Activated T-cell treated with anti-CD3 and anti-CD28 coated beads for 4 hours (primary cell): ENCODE measurements around the gene UBE2L5.
A peak's percentile ranks its signal among the peaks of the same experiment; 100 is the strongest.

ENCODE experiments used
- DNase-seq: peaks from one replicate; pipeline ENCODE4 v3.0.0-alpha.2; 2020

UBE2L5 gene

DNA sequence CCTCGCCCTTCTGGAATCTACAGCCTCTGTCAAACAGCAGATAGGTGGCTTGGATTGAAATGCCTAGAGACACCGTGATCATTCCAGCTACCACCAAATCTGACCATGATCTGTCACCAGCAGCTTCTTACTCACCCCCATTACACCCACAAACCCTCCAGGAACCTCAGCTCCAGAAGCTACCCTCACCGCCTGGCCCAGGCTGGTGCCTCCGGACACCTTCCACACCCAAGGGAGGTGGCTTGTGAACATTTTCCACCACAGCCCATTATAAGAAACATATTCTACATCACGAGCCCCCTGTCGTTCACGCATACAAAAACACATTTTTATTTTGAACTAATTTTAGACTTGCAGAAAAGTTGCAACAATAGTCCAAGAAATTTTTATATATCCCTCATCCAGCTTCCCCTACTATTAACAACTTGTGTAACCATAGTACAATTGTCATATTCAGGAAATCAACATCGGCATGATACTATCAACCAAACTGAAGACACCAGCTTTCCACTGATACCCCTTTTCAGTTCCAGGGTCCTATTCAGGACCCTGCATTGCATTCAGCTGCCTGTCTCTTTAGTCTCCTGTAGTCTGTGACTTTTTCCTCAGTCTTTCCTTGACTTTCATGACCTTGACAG lies 15.4 kb upstream of the UBE2L5 start:
- no peak for DNase-seq

DNA sequence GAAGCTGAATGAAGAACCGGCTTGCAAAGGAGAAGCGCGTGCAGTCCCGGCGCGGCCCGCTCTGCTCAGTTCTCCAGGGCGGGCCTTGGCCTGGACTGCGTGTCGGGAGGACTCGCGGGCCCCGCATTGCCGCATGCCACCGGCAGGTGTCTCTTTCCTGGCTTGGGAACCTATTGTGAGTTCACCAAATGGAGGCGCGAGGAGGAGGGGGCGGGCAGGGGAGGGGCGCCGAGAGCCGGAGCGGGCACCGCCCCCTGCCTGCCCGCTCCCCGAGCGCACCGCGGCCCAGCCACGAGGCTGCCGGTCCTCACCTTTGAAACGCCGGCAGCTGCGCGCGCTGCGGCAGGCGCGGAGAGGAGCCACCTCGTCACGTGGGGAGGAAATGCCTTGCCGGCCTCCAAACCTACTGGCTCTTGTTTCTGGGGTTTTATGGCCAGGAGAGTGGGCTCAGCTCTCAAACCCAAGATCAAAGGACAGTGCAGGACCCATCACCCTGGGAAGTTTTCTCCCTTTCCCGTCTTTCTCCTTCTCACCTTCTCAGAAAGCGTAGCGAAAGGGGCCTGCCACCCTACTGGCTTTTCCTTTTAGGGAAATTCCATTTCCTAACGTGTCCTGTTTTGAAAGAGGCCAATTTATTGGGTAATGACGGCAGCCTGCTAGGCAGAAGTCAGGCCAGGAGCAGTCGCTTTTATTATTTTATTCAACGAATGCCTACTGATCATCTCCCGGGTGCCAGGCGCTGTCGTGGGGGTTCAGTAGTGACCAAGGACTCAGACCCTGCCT lies 13.8 kb upstream of the UBE2L5 start:
- DNase-seq, result peak; percentile 90

DNA sequence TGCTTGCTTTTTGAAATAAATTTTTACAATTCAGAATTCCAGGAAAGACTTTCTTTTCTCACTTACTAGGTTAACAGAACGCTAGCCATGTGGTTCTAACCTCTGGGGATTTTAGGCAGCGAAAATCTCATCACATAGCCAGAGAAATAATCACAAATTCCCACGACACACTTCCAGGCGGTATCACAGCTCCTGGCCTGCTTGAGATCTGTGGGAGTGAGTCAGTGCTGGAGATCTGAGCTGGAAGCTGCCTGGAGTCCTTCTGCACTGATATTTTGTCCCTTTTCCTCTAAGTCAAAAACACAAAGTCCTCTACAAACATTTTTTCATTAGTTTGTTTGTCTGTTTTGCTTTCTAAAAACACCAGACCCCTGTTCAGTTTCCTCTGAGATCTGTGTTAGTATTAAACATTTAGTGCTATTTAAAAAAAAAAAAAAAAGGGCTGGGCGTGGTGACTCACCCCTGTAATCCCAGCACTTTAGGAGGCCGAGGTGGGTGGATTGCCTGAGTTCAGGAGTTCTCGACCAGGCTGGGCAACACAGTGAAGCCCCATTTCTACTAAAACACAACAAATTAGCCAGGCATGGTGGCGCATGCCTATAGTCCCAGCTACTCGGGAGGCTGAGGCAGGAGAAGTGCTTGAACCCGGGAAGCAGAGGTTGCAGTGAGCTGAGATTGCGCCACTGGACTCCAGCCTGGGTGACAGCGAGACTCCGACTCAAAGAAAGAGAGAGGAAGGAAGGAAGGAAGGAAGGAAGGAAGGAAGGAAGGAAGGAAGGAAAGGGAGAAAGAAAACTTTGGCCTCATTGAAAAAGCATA lies 12.2 kb upstream of the UBE2L5 start:
- DNase-seq, result no peak

DNA sequence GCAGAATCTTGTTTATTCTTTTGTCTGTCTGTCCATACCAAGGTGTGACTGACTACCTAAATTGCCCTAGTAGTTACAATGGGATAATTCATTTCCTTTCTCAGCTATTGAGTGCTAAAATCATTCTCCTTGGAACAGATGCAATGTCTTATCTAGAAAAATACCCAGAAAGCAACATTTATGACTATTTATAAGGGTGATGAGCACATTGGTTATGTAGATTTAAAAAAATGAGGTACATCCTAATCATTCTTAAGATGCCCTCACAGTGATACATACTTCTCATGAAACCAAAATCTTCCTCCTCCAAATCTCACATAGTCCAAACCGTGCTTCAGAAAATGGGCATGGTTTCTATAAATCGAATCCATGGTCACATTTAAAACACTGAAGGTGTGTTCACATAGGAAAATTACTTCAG lies 11.6 kb upstream of the UBE2L5 start:
- DNase-seq, result no peak

DNA sequence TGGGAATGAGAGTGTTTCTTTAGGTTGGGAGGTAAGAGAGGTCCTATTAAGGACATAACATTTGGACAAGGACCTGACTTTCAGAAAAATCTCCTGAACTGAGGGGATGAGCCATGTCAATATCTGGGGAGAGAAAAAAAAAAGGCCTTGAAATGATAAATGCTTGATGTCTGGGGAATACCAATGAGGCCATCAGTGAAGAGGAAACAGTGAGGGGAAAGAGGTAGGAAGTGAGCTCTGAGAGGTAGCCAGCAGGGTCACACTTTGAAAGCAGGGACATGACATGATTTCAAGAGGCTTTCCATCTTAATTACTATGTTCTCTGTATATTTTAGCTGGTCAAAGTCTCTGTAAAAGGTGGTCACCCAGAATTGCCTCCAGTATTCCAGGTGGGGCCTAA lies 9.9 kb upstream of the UBE2L5 start:
- DNase-seq, result no peak

DNA sequence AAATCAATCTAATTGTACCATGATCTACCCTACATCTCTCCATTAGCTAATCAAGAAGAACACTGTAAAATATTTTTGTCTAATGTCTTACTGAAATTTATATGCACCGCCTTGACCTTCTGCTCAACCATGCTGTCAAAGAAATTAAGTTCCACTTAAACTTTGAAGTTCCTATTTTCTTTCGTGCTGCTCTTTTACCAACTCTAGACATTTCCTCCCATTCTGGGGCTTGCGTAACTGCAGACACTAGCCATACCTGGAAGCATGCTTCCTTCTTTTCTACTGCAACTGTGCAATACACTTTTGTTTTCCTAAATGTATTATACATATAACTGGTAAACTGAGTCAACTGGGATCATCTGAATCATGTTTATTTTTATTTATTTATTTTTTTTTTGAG lies 8.5 kb upstream of the UBE2L5 start:
- DNase-seq, result no peak

DNA sequence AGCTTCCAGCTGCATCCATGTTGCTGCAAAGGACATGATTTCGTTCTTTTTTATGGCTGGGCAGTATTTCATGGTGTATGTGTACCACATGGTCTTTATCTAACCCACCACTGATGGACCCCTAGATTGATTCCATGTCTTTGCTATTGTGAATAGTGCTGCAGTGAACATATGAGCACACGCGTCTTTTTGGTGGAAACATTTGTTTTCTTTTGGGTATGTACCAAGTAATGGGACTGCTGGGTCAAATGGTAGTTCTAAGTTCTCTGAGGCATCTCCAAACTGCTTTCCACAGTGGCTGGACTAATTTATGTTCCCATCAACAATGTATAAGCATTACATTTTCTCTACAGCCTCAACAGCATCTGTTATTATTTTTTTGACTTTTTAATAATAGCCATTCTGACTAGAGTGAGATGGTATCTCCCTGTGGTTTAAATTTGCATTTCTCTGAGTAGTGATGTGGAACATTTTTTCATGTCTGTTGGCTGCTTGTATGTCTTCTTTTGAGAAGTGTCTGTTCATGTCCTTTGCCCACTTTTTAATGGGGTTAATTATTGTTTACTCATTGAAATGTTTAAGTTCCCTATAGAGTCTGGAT lies 6.8 kb upstream of the UBE2L5 start:
- no peak for DNase-seq

DNA sequence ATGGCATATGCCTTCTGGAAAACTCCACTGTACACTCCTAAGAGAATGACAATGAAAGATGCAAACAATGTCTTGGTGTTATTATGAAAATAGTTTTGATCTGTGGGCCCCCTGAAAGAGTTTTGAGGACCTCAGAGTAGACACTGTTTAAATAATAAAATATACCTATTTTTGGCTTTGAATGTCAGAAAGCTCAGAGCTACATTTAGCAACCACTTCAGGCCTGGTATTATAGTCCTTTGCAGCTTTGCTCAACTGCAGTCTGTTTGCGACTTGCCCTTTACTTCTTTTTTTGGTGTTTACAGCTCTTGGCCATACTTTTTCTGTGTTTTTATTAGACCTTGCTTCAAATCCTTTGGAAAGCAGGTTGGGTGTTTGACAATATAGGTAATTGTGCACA lies 5.8 kb upstream of the UBE2L5 start:
- no peak for DNase-seq

DNA sequence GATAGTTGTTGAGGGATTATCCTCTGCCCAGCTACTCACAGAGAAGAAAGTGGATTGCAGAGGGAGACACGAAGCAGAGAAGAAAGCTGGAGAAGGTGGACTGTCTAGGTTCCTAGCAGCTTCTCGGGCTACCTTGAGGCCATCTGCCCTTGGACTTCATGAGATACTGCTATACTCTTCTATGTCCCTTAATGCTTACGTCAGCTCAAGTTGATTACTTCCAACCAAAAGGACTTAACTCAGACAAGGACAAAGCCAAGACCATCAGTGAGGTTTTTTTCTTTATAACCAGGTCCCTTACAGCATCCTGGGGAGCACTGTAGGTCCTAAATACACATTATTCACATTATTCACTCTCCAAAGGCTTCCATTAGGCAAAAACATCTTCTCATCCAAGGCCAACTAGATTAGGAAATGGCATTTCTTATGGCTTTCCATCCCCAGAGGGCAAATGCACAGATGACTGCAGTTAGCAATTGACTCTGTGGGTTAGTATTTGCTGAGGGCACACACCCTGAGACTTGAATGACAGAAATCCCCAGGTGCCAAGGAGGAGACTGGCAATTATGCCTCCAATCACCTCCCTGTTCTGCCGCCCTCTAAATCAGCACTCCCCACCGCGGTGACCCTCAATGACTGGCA lies 4.1 kb upstream of the UBE2L5 start:
- DNase-seq, result no peak

DNA sequence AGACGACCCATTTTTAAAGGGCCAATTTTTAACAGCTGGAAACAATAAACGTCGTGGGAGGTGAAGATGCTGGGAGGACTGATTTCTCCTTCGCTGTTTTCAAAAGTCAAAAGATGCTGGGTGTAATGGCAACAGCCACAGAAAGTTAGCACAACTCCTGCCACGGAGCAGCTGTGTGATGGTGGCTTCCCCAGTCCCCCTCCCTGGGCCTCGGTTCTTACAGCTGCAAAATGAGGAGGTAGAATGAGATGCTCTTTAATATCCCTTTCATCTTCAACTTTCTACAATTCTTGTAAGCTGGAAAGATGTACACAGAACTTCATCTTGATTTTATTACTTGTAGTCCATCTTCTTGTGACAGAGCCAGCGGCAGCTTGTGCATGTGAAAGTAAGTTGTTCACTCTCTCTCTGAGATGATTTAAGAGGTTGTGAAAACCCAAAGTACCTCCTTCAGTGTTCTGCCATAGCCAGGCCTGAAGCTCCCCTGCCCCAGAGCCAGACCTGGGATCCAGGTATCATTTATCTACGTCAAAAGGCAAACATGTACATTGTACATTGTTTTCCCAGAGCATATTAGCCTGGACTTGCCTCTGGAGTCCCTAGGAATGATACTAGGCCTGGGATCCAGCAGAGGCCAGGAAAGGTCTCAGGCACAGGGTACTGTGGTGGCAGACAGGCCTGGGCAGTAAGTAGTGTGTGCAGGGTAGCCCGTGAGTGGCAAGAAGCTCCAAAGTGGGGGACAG lies 3.4 kb upstream of the UBE2L5 start:
- DNase-seq, result no peak

DNA sequence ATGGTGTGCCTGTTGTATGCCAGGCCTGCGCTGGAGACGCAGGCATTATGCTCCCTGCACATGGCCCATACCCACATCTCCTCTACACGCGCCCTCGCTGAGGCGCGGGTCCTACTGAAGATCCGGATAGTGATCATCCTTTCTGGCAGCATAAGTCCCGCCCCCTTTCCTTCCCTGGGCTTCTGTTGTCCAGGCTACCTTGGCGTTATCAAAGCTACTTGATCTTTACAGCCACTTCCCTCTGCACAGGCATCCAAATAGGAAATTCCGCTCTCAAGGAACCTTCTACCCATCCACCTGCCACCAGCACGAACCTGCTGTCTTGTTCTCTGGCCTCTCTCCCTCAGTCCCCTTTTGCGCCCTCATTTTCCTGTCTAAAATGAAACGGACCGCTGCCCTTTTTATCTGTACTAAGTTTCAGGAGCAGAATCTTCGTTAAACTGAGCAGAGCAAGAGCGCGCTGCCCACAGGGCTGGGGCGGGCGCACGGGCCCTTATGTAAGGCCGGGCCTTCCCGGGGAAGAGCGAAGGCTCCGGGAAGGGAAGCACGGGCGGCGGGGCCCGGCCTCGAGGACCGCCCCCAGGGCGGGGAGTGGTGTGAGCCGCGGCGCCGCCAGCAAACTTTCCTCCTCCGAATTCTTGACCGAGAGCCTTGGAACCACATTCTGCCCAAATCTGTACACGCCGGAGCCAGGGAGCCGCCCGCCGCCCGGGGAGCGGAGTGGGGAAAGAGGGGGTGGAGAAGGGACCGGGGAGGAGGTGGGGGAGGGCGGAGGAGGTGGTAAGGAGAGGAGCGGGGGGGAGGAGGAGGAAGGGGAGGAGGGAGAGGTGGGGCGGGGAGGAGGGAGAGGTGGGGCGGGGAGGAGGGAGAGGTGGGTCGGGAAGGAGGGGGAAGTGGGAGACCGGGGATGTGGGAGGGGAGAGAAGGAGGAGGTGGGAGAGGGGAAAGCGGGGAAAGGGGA lies 920 bp upstream of the UBE2L5 start:
- no peak for DNase-seq

DNA sequence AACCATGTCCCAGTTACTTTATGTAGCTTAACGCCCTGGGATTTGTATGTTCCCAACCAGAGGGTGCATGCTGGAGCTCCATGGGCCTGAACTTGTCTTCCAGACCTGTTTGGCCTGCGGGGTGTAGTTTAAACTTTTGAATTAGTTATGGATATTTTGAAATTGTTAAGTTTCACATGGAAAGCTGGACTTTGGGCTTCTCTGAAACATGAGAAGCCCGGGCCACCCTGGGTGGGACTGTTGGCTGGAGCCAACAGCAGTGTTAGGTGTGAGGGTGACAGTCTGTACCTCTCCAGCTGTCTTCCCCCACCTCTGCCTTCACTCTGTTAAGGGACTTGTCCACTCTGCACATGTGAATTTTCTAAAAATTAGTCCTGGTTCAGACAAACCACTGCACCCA lies 1.6 kb downstream of the UBE2L5 start:
- DNase-seq, result no peak

DNA sequence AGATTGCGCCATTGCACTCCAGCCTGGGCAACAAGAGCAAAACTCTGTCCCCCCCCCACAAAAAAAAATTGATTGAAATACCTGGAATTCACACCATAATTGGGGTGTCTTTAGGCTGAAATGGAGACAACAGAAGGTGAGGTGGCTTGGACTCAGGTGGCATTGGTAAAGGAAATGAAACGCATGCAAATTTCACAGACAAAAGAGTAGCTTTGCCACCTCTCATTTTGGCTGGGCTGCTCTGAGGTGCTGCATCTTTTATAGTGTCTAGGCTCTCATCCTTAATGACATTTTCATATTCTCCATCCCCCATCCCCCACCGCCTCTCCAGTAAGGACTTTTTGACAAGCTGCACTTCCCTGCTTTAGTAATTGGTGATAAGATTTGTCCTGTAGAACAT lies 6.9 kb downstream of the UBE2L5 start:
- no peak for DNase-seq

DNA sequence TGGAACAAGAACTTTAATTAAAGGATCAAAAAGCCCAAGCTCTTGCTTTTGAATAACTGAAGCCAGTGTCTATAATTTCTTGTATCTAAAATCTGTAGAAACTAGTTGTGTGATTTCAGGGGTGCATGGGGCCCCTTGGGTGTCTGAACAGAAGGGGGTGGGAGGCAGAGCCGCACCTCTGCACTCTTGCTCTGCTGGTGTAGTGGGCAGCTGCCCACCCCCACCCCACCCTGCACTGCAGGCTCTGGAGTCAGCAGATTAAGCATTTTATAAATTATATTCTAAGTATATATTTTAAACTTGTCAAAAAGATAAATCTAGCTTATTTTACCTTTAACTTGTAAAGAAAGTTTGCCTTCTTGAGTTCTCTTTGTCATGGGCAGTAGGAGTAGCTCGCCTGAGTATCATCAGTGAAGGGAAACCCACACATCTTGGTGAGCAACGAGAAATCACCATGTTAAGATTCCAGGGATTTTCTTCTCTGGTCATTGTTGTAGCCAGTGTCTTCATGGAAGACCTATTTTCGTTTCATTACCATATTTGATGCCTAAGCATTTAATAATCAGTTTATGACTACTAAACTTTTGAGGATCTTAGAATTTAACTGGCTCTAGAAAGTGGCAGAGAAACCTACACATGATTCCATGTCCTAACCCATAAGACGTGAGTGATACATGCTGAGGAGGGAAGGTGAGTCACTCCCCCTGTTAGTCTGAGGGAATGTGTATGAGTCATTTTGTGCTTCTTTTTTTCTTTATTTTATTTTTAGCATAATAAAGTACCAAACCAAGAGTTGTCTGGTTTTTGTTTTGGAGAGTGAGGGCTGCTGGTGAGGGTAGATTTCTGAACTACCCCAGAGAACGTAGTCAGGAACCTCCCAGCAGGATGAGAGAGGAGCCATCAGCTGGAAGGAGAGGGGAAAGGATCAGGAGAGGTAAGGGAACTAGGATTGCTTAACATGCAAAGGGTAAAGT lies 7.7 kb downstream of the UBE2L5 start:
- no peak for DNase-seq

DNA sequence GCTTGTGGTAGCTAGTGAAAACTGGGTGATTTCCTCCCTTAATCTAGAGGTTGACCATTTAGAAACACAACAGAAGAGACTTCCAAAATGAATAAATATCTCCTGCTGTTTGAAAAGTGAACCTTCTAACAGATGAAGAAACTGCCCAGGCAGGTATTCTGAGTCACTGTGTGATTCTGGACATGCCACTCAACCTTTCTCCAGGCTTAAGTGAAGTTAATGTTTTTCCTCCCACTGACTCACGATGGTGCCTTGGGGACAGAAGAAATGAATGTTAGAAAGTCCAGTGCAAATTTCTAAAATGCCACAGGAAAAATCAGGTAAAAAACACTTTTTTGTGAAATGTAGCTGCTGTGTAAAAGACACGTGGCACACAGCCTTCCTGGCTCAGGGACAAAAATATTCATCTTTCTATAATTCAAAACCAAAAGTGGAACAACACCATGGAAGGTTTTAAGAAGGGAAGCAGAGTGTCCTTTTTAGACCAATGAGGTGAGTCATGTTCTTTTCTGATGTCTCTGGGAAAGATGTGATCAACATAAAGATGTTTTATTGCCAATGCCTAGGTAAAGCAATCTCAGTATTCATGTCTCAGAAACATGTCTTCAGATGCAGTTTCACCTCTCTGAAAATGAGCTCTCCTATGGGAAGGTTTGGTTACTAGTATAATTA lies 9.1 kb downstream of the UBE2L5 start:
- no peak for DNase-seq

DNA sequence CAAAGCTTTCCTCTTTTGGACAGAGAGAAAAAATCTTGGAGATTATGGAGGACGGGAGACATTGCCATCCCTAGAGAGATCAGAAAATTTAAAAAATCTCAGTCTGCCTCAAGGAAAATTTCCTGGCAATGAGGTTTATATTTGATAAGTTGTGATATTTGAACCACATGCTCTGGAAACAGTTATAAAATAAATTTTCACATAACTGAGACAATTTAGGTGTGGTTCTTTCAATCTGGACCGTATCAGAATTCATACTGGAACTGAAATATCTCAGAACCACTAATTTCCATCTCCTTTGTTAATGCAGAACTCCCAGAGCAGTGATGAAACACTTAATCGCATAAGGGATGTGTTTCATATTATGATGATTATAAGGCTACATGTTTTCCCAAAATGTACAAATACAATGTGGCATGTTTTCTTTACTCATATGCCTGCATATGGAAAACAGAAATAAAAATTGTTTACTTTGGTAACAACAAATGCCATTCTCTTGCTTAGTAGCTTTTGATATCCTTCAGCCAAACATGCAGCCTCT lies 13.7 kb downstream of the UBE2L5 start:
- DNase-seq, result no peak

DNA sequence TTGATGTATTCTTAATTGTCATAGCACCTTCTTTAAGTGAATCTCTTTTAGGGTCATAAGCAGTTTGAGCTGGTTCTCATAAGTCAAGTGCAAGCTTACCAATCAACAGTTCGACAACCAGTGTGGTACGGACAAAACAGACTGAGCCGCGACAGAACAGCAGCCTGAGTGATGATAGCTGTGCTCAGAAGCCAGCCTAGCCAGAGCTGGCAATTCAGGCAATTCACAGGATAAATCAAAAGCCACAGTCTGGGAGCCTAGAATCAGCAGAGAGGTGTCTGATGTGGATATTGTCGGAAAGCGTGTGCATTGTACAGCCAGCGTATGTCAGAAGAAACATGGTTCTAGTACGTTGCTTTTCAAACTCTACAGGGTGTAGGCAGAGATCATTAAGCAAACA lies 14.9 kb downstream of the UBE2L5 start:
- DNase-seq, result no peak

DNA sequence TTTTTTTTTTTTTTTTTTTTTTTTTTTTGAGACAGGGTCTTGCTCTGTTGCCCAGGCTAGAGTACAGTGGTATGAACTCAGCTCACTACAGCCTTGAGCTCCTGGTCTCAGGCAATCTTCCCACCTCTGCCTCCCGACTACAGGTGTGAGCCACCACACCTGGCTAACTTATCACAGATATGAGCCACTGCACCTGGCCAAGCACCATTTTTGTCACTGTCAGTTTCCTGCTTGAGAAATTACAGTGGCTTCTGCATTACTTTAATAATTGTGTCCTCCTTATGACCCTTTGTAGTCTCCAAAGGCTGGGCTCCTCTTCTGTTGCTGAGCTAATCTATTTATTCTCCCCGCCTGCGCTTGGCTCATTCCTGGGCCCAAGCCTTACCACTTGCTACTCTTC lies 16.0 kb downstream of the UBE2L5 start:
- no peak for DNase-seq
